Spleen (tissue), 11 donors: ENCODE data around the gene ZBTB7C. TPM values are rescaled to one million over a fixed set of nuclear protein-coding genes. Genes with fewer than 3 reads are reported as not detected.
A peak's percentile ranks its signal among the peaks of the same experiment; 100 is the strongest.

Source experiments
- DNase-seq: peaks from one replicate; pipeline ENCODE4 v3.0.0-alpha.2; 2020
- H3K27ac ChIP-seq, 8 donors: fragments of 200-600 bp; sonication (generic) in 7 of 8; 1 replicate in 4 of 8; 2 replicates in 4 of 8; pipeline versions ENCODE4 v1.5.0 to v1.8.0; 2016 to 2021; ENCODE audit warnings: inconsistent platforms in 4 of 8, mild to moderate bottlenecking in 4 of 8, moderate library complexity in 1 of 8
- H3K27me3 ChIP-seq, 7 donors: fragments of 200-600 bp; sonication (generic) in 6 of 7; replicated peaks in 1 of 7; 1 replicate in 4 of 7; 2 replicates in 3 of 7; pipeline versions ENCODE4 v1.5.0 to v1.8.0; 2016 to 2021; ENCODE audit warnings: inconsistent platforms in 3 of 7, mild to moderate bottlenecking in 1 of 7
- H3K36me3 ChIP-seq, 6 donors: fragments of 200-600 bp; sonication (generic) in 5 of 6; 1 replicate in 4 of 6; 2 replicates in 2 of 6; pipeline versions ENCODE4 v1.5.0 to v1.8.0; 2016 to 2021; ENCODE audit warnings: inconsistent platforms in 2 of 6
- H3K4me1 ChIP-seq, 6 donors: fragments of 200-600 bp; sonication (generic) in 5 of 6; 1 replicate in 3 of 6; 2 replicates in 3 of 6; pipeline versions ENCODE4 v1.5.0 to v1.8.0; 2016 to 2021; ENCODE audit warnings: inconsistent platforms in 3 of 6
- H3K4me3 ChIP-seq, 8 donors: fragments of 200-600 bp; sonication (generic) in 7 of 8; 1 replicate in 4 of 8; 2 replicates in 4 of 8; pipeline versions ENCODE4 v1.5.0 to v1.8.0; 2016 to 2021; ENCODE audit warnings: inconsistent platforms in 4 of 8, mild to moderate bottlenecking in 4 of 8, moderate library complexity in 2 of 8
- H3K9me3 ChIP-seq, 8 donors: fragments of 200-600 bp; sonication (generic) in 7 of 8; 1 replicate in 4 of 8; 2 replicates in 4 of 8; pipeline versions ENCODE4 v1.5.0 to v1.8.0; 2016 to 2021; ENCODE audit warnings: inconsistent platforms in 4 of 8
- POLR2A ChIP-seq, 3 donors: fragments of 450-650 bp; IDR thresholded peaks; one replicate each; pipeline ENCODE4 v1.5.1; 2017; ENCODE audit warnings: antibody characterized with exemption in 3 of 3, mild to moderate bottlenecking in 1 of 3
- POLR2AphosphoS5 ChIP-seq, 3 donors: sonication (generic); formaldehyde crosslinking; IDR thresholded peaks; one replicate each; pipeline ENCODE4 v1.5.1; 2017; ENCODE audit warnings: antibody characterized with exemption in 3 of 3
- WGBS, 5 donors: extraction: QIAGEN DNeasy Blood & Tissue Kit in 3 of 5; methylation state at CpG; one replicate each; pipeline versions ENCODE4 v1.1.5 to v1.1.7; 2013 to 2018; 5-methylcytosine and 5-hydroxymethylcytosine counted together
- intact Hi-C: fragments of 100-400 bp; cut with DNase I; formaldehyde crosslinking; loops from one replicate; pipeline ENCODE4 v1.15.0; 2023; ENCODE audit warnings: low total_unique reads
- polyA plus RNA-seq, 3 donors: library from polyadenylated mRNA; stranded (reverse); fragments of 200-250 nt; gene quantifications; one replicate each; pipeline ENCODE4 v1.2.1, GENCODE V29; 2013
- total RNA-seq, 7 donors: library from RNA; depleted of rRNA in 3 of 7; stranded (reverse); fragments of >200 nt in 3 of 7; fragmentation: NEBNext Ultra II Directional in 4 of 7; extraction: Animal tissue kit (Norgen Biotek cat#: 25700) in 4 of 7; gene quantifications; one replicate each; pipeline versions ENCODE4 v1.1.0 to v1.2.1, GENCODE V29; 2016 to 2021
- TF ChIP-seq, protein P1 (sequence below), 11 experiments: fragments of 200-600 bp in 7 of 11; fragments of 450-650 bp in 4 of 11; sonication (generic) in 4 of 11; IDR thresholded peaks in 8 of 11; conservative IDR thresholded peaks in 3 of 11; 1 replicate in 7 of 11; 2 replicates in 4 of 11; pipeline versions ENCODE4 v1.4.0 to v1.8.0; 2016 to 2021; ENCODE audit warnings: antibody characterized with exemption in 11 of 11, inconsistent platforms in 4 of 11, mild to moderate bottlenecking in 1 of 11
- donor health status: healthy with polysubstance abuse.
- donor health status: DM: no; HTN: no; CAD: no; lungs with moderate emphysema.
- donor health status: DM: no; HTN: no; CAD: no.
- donor health status: Bipolar disorder and iron deficiency.
- donor health status: healthy.
- donor health status: DM: no; HTN: no; CAD: no.
- donor health status: DM: yes; HTN: yes; CAD: no.

Gene ZBTB7C
- total and polyA plus RNA-seq, 10 donors: 1.00 to 64.2 (median 18.8) TPM

DNA sequence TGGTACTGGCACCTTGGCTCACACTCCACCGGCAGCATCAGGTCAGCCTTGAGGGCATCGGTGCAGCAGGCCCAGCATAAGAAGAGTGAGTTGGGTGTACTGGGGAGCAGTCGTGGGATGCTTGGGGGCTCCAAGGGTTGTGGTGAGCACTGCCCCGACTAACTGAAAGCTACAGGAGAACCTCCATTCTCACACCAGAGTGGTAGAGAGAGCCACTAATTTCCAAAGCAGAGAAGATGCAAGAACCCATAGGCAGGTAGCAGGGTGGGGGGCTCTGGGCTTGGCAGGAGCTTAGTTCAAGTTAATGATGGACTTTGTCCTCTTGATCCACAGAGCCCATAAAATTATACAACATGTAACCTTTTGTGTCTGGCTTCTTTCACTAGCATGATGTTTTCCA, 330.7 kb downstream of the ZBTB7C start:
- 87 to 91% (median 90%) methylated on average over 4 of the region's 4 CpGs for WGBS, 5 donors
- Histone ChIP-seq H3K27ac (no peak overlapping the region), H3K4me1 (peaks cover 0 to 38% (median 6%) of the 10 kb centered on the region in 6 donors), H3K4me3 (no peak overlapping the region), H3K27me3 (no peaks in the 10 kb centered on the region), H3K36me3 (no peaks in the 10 kb centered on the region), H3K9me3 (no peaks in the 10 kb centered on the region)
- intact Hi-C loops: no loop called here
- TF ChIP-seq POLR2A (IDR thresholded peaks at IDR 0.05) (no peak), POLR2AphosphoS5 (IDR thresholded peaks at IDR 0.05) (no peak)
- TF ChIP-seq, protein P1, sequence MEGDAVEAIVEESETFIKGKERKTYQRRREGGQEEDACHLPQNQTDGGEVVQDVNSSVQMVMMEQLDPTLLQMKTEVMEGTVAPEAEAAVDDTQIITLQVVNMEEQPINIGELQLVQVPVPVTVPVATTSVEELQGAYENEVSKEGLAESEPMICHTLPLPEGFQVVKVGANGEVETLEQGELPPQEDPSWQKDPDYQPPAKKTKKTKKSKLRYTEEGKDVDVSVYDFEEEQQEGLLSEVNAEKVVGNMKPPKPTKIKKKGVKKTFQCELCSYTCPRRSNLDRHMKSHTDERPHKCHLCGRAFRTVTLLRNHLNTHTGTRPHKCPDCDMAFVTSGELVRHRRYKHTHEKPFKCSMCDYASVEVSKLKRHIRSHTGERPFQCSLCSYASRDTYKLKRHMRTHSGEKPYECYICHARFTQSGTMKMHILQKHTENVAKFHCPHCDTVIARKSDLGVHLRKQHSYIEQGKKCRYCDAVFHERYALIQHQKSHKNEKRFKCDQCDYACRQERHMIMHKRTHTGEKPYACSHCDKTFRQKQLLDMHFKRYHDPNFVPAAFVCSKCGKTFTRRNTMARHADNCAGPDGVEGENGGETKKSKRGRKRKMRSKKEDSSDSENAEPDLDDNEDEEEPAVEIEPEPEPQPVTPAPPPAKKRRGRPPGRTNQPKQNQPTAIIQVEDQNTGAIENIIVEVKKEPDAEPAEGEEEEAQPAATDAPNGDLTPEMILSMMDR (IDR thresholded peaks at IDR 0.05 in 8 of 11, conservative IDR thresholded peaks at IDR 0.05 in 3 of 11): no peak
- DNase-seq: no peak

DNA sequence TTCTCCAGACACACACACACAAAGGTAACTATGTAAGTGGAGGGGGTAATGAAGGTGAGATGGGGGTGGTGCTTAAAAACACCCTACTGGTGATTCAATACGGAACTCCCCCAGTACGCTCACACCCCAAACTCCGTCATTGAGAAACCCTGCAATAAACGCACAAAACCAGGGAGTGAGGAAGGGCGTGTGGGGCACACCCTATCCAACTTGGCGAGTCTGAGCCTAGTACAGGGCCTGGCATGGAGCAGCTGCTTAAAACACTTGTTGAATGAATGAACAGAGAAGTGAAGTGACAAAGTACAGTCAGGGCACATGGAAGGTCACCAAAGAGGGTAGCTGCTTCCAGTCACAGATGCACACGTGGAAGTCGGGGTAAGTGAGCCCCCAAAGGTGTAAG, 331.9 kb downstream of the ZBTB7C start:
- H3K36me3 ChIP-seq: no peaks in the 10 kb centered on the region
- no peaks in the 10 kb centered on the region for H3K27me3 ChIP-seq
- DNase-seq: no peak
- peaks cover 0 to 49% (median 11%) of the 10 kb centered on the region in 6 donors for H3K4me1 ChIP-seq
- H3K9me3 ChIP-seq: no peaks in the 10 kb centered on the region
- TF ChIP-seq POLR2AphosphoS5 (IDR thresholded peaks at IDR 0.05) (no peak), POLR2A (IDR thresholded peaks at IDR 0.05) (no peak)
- TF ChIP-seq, protein P1 (IDR thresholded peaks at IDR 0.05 in 8 of 11, conservative IDR thresholded peaks at IDR 0.05 in 3 of 11): no peak
- 64 to 80% (median 72%) methylated on average over 8 of the region's 8 CpGs for WGBS, 5 donors
- no peak overlapping the region for H3K4me3 ChIP-seq
- intact Hi-C loops: no loop called here
- H3K27ac ChIP-seq: peak overlapping the region in 3 of 8 donors; percentile 8 to 26 (median 9)

DNA sequence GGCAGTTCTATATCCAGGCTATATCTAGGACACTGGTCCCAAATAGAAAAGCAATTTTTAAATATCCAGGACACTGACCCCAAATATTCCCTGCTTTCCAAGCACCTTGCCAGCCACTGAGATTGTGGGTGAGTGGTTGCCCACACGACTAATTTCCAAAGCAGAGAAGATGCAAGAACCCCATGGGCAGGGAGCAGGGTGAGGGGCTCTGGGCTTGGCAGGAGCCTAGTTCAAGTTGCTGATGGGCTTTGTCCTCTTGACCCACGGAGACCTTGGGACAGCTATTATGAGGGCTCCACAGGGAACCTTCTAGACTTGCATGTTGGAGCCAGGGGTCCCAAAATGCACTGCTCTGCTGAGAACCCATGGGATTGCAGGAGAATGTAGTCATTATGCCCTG, 332.7 kb downstream of the ZBTB7C start:
- H3K4me3 ChIP-seq: no peak overlapping the region
- no peaks in the 10 kb centered on the region for H3K27me3 ChIP-seq
- no peaks in the 10 kb centered on the region for H3K36me3 ChIP-seq
- H3K4me1 ChIP-seq: peaks cover 0 to 55% (median 12%) of the 10 kb centered on the region in 6 donors
- TF ChIP-seq, protein P1 (IDR thresholded peaks at IDR 0.05 in 8 of 11, conservative IDR thresholded peaks at IDR 0.05 in 3 of 11): no peak
- TF ChIP-seq POLR2A (IDR thresholded peaks at IDR 0.05): no peak
- WGBS, 5 donors: 67 to 88% (median 80%) methylated on average over 2 of the region's 2 CpGs
- intact Hi-C loops: no loop called here
- H3K27ac ChIP-seq: peak overlapping the region in 4 of 8 donors; percentile 10 to 38 (median 18)
- DNase-seq: no peak
- no peaks in the 10 kb centered on the region for H3K9me3 ChIP-seq

DNA sequence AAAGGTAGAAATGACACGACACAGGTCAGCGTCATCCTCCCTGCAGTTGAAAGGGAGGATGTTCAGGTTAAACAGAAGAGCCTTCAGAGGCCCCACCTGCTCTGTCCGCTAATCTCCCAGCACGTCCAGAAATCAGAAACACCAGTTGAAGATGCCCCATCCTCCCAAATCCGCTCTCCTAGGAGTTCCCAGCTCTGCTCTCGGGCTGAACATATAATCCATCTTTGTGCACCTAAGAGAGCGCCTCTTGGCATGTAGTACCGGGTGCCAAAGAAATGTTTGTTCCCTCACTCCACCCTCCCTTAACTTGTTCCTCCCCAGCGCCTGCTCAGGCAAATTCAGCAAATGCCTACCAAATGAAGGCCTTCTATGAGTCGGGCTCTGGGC, 333.5 kb downstream of the ZBTB7C start:
- WGBS, 5 donors: 84 to 94% (median 86%) methylated on average over 10 of the region's 10 CpGs
- TF ChIP-seq, protein P1 (IDR thresholded peaks at IDR 0.05 in 8 of 11, conservative IDR thresholded peaks at IDR 0.05 in 3 of 11): no peak
- no peak for TF ChIP-seq POLR2AphosphoS5 (IDR thresholded peaks at IDR 0.05)
- no peak for TF ChIP-seq POLR2A (IDR thresholded peaks at IDR 0.05)
- peak; percentile 25 for DNase-seq
- no peak overlapping the region for H3K4me3 ChIP-seq
- H3K36me3 ChIP-seq: no peaks in the 10 kb centered on the region
- no peaks in the 10 kb centered on the region for H3K27me3 ChIP-seq
- no peaks in the 10 kb centered on the region for H3K9me3 ChIP-seq
- H3K27ac ChIP-seq: peak overlapping the region in 3 of 8 donors; percentile 38 to 89 (median 82)
- peaks cover 0 to 55% (median 12%) of the 10 kb centered on the region in 6 donors for H3K4me1 ChIP-seq
- intact Hi-C loops: no loop called here
